ENCODE data around the gene PTTG2. TPM values are rescaled to one million over a fixed set of nuclear protein-coding genes. Genes with fewer than 3 reads are reported as not detected.

PTTG2 gene
- total RNA-seq, 4 donors from 2014 or later = not detected

DNA sequence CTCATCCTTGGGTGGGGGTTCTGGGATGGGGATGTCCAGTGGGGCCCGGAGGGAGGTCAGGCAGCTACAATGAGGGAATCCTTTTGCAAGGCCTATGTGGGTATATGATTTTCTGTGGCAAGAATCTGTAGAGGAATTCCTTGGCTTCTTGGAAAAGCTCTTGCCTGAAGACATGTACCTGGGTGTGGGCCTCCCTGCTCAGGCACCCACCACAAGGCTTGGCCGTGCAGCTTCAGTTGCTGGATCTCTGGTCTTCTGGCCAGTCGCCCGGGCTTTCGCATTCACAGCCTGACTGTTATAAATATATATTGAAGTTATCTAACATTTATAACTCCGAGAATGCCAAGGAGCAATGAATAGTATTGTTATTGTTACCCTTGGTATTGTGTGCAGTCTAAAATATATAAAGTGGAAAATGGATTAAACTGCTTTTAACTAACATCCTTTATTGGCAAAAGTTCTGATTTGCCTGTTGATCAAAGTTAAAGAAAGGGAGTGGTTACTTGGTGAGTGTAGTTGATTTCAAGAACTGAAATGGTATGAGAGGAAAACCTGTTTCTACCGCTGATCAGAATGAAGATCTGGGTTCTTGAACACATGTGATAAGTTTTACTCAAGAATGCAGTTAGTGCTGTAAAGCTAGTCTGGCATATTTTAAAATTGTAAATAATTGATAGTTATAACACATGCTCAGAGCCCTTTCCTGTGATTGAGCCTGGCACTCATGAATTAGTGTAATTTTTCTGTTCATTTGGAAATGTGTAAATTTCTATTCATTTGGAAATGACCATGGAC lies 36.0 kb downstream of the PTTG2 start:
- intact Hi-C loops (cut with DNase I; ENCODE audit: low total_unique reads) = no loop called here
- TF ChIP-seq POLR2A (IDR thresholded peaks at IDR 0.05) (no peak), CTCF (IDR thresholded peaks at IDR 0.05) (no peak)
- WGBS, 2 donors = 44 to 64% methylated on average over 7 of the region's 7 CpGs
- no peak overlapping the region for H3K4me3 ChIP-seq (ENCODE audit: low read depth, poor library complexity, severe bottlenecking)
- DNase-seq (ENCODE audit: low spot score in 2 of 2) = no peak

DNA sequence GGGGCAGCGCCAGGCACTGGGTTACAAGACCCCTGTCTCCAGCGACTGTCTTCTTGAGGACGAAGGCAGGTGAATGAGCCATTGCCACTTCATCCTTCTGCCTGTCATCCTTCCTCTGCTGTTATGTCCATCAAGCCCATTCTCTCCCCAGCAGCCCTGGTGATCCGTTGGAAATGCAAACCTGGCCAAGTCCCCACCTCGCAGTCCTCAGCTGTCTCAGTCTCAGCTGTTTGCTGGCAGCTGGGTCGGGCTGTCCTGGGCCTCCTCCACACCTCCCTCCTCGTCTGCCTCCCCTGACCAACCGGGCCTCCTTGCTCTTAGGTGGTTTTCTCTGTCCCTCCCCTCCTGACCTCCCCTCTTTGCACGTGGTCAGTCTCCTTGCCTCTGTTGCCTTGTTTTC lies 38.0 kb downstream of the PTTG2 start:
- intact Hi-C loops (cut with DNase I; ENCODE audit: low total_unique reads) = no loop called here
- DNase-seq (ENCODE audit: low spot score in 2 of 2) = no peak
- TF ChIP-seq CTCF (IDR thresholded peaks at IDR 0.05) (no peak), POLR2A (IDR thresholded peaks at IDR 0.05) (no peak)
- no peak overlapping the region for H3K4me3 ChIP-seq (ENCODE audit: low read depth, poor library complexity, severe bottlenecking)
- WGBS, 2 donors = 79 to 87% methylated on average over 9 of the region's 9 CpGs

DNA sequence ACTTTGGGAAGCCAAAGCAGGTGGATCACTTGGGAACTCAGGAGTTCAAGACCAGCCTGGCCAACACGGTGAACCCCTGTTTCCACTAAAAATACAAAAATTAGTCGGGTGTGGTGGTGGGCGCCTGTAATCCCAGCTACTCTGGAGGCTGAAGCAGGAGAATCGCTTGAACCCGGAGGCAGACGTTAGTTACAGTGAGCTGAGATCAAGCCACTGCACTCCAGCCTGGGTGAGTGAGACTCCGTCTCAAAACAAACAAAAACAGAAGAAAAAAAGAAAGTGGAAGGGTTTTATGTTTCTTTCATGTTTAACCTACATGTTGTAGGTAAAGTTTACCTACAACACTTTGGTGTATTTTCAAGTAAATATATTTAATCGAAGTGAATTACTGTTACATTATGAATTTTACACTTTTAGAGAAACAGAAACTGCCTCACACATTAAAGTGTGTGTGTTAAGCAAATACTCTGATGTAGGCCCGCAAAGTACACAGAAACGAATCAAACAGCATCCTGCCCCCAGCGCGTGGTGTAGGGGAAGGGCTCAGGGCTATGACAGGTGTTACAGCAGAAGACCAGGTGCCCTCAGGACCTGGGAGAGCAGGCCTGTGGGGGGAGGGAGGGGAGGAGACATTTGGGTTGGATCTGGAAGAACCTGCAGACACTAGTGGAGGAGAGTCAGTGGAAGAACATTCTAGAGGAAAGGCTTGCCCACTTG lies 39.0 kb downstream of the PTTG2 start:
- WGBS, 2 donors = 93 to 95% methylated on average over 12 of the region's 12 CpGs
- no peak for TF ChIP-seq CTCF (IDR thresholded peaks at IDR 0.05)
- TF ChIP-seq POLR2A (IDR thresholded peaks at IDR 0.05) = no peak
- intact Hi-C loops (cut with DNase I; ENCODE audit: low total_unique reads) = no loop called here
- no peak for DNase-seq (ENCODE audit: low spot score in 2 of 2)
- H3K4me3 ChIP-seq (ENCODE audit: low read depth, poor library complexity, severe bottlenecking) = no peak overlapping the region

DNA sequence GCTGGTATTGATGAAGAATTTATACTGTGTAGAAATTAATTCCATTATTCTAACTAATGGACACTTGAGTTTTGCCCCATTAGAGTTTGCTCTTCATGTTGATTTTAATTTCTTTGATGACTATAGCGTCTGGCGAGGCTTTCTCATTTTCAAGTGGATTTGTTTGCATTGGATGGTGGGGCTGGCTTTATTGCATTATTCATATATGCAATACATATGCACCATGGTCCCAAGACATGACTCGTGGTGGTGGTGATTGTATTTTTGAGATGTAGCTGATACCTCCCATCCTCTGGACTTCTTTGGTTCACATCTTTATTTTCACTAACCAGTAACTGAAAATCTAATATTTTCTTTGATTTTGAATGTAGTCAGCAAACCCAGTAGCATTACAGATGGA lies 39.8 kb downstream of the PTTG2 start:
- 96 to 98% methylated on average over 3 of the region's 3 CpGs for WGBS, 2 donors
- DNase-seq (ENCODE audit: low spot score in 2 of 2) = no peak
- intact Hi-C loops (cut with DNase I; ENCODE audit: low total_unique reads) = no loop called here
- no peak overlapping the region for H3K4me3 ChIP-seq (ENCODE audit: low read depth, poor library complexity, severe bottlenecking)
- TF ChIP-seq CTCF (IDR thresholded peaks at IDR 0.05) (no peak), POLR2A (IDR thresholded peaks at IDR 0.05) (no peak)

DNA sequence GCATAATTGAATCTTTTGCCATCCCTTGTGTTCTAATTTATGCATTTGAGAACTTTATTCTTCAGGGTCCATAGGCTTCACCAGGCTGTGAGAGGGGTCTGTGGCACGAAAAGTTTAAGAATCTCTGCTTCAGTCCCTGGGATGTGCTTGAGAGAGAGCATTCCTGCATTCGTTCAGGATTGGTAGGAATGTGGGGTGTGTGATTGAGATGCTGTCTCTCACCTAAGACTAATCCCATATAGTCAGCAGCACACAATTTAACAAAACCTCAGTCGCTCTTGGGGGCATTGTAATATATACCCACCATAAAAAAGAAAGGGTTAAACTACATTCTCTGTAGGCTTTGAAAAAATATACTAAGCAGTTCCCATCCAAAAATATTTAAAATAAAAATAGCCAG lies 41.7 kb downstream of the PTTG2 start:
- 91 to 92% methylated on average over 3 of the region's 3 CpGs for WGBS, 2 donors
- no peak overlapping the region for H3K4me3 ChIP-seq (ENCODE audit: low read depth, poor library complexity, severe bottlenecking)
- TF ChIP-seq CTCF (IDR thresholded peaks at IDR 0.05) = no peak
- TF ChIP-seq POLR2A (IDR thresholded peaks at IDR 0.05) = no peak
- intact Hi-C loops (cut with DNase I; ENCODE audit: low total_unique reads) = no loop called here
- no peak for DNase-seq (ENCODE audit: low spot score in 2 of 2)
